HG03175 (cell line): ENCODE results near the gene NEK4.
"Not testable (repeated sequence)": the region's sequence is repeated elsewhere in the genome, so short reads cannot be mapped to it uniquely, and the experiment has no call there.

Source experiments
- ATAC-seq: cut with Tn5 transposase; IDR thresholded peaks from one replicate; pipeline ENCODE4 v1.9.1; 2021; ENCODE audit warnings: mild to moderate bottlenecking, moderate library complexity; ENCODE audit not compliant: unreplicated experiment

NEK4 gene

GRCh38 chr3:52779837-52780585 is 9.3 kb upstream of the NEK4 start:
- ATAC-seq: no peak

- peak; percentile 71 for ATAC-seq
Measured at GRCh38 chr3:52779011-52779836, 8.5 kb upstream of the NEK4 start.

DNA sequence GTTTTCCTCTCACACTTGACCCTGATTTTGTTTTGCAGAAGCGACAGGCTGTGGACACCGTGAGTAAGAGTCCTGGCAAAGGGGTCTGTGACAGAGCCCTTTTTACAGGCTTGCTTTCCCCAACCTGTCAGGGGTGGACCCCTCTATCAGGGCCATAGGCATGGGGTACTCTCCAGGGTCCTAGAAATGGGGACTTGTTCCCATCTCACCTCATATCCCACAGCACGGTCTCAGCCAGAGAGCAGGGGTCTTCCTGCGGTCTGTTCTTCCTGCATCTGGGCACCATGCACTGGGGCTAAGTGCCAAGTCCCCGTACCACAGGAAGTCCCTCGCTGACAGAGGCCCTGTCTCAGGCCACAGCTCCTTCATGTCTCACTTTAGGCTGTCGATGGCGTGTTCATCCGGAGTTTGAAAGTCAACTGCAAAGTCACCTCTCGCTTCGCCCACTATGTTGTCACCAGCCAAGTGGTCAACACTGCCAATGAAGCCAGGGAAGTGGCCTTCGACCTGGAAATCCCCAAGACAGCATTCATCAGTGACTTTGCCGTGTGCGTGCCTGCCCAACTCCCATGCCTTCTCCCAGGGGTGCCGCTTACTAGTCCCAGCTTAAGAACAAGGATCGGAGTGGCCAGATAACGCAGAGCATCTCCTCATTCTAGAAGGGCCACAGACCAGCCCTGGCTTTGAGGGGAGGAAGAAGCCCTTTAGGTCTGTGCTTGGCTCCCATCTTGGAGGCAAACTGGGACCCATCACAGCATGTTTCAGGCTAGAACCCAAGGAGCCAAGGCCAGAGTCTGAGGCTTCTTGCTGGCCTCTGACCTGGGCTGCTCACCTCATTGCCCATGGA is 7.4 kb upstream of the NEK4 start:
- no peak for ATAC-seq

GRCh38 chr3:52777127-52777958 is 6.6 kb upstream of the NEK4 start, which contains the start of gene ITIH1:
Gene ITIH1 (plus strand): TSS chr3:52777599. CDS start chr3:52777616, 17 bp downstream.
- ATAC-seq: no peak

- ATAC-seq: not testable (repeated sequence)
Measured at GRCh38 chr3:52776486-52776885, 5.7 kb upstream of the NEK4 start.

GRCh38 chr3:52775877-52776276 is 5.1 kb upstream of the NEK4 start:
- no peak for ATAC-seq

- ATAC-seq: no peak
Measured at GRCh38 chr3:52774901-52775864, 4.4 kb upstream of the NEK4 start.

DNA sequence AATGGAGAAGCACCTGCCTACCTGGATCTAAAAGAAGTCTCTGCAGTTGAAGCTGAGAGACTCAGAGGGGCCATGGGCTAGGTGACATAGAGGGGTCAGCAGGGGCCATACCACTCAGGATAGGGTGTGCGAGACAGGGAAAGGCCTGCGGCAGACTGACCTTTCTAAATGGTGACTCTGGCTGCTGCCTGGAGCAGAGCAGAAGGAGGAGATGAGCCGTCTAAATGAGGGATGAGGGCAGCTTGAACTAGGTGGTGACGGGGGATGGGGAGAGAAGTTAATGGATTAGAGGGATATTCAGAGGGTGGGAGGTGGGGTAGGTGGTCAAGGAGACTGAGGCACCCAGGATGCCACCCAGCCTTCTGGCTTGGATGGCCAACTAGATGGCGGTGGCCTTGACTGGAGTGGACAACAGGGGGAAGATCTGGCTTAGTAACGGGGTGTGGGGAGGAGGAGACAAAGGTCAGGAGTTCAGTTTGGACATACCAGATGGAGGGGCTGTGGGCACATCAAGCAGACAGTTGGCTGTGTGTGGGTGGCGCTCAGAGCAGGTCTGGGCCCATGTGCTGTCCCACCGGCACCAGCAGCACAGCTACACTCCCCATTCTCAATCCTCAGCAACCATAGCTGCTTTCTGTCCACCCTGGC is 3.5 kb upstream of the NEK4 start:
- no peak for ATAC-seq

- no peak for ATAC-seq
Measured at GRCh38 chr3:52773361-52774065, 2.8 kb upstream of the NEK4 start.

GRCh38 chr3:52771702-52772101 is 962 bp upstream of the NEK4 start:
- ATAC-seq: no peak

DNA sequence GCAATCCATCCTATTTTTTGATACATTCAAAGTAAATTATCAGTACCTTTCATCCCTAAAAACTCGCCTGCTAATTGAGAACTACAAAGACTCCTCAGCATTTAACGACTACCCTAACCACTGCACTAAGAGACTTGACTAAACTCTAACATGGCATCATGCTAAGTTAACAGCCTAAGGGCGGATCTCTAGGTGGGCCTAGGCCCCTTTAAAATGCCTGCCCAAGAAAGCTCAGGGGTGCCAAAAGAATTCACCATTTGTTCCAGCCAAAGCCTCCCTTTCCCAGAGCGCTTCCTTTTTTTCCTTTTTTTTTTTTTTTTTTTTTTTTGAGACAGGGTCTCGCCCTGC is 568 bp upstream of the NEK4 start:
- ATAC-seq: peak; percentile 14

DNA sequence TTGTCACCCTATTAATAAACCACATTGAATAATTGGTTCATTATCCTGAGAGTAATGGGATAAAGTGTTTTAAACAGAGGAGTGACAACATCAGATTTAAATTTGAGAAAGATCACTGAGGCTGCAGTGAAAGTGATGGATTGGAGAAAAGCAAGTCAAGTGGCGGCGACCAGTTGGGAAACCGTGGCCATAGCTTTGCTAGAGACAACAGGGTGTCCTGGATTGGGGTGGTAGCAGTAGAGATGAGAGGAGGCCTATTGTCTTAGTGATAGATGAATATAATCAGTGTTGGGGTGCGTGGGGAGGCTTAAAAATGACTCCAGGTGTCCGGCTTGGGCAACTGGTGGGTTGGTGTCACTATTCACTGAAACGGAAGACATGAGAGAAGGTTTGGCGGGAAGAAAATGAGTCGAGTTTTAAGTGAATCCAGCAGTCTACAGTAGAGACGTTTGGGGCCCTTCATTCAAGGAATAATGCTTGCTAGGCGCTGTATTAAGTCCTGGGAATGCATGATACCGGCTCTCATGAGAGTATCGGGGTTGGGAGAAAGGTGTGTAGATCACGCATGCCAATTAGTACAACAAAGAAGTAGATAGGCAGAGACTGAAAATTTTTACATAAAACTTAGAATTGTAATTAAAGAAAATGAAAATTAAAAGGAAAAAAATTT is 819 bp downstream of the NEK4 start:
- ATAC-seq: no peak

DNA sequence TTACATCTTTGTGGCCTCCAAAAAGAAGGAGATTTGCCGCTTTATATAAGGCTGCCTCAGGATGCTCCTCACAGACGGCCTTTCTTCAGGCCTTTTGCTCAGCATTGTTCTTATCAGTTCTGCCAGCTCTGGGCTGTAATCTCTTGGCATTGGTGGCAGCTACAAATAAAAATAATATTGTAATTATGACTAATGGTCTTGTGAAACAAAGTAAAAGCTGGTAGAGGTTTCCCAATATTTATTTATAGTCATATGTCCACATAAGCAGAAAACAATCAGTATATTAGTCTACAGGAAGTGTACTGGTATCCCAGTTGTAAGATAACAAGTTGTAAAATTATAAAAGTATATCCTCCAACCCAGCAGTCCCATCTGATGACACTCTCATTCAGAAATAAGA is 7.3 kb downstream of the NEK4 start:
- no peak for ATAC-seq

GRCh38 chr3:52756141-52756540 is 14.6 kb downstream of the NEK4 start:
- ATAC-seq: no peak

- no peak for ATAC-seq
Measured at GRCh38 chr3:52754373-52754772, 16.4 kb downstream of the NEK4 start.

DNA sequence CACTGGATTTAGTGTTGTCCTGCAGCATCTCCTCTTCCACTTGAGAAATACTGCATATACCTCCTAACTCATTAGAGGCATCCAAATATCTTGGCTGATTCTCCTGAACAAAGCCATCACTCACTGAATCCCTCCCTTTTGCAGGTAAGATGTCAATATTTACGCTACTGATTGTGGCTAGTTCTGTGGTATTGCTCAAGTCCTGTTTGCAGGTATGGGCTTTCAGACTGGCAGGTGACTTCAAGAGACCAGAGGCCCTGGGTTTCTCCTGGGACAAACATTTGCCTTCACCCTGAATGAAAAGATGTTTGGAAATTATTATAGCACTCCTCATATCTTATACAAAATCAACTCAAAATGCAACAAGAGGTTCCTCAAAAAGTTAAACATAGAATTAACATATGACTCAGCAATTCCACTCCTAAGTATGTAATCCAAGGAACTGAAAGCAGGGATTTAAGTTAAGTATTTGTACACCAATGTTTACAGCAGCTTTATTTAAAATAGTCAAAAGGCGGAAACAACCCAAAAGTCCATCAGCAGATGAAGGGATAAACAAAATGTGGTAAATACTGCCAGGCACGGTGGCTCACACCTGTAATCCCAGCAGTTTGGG is 18.6 kb downstream of the NEK4 start:
- ATAC-seq: no peak

DNA sequence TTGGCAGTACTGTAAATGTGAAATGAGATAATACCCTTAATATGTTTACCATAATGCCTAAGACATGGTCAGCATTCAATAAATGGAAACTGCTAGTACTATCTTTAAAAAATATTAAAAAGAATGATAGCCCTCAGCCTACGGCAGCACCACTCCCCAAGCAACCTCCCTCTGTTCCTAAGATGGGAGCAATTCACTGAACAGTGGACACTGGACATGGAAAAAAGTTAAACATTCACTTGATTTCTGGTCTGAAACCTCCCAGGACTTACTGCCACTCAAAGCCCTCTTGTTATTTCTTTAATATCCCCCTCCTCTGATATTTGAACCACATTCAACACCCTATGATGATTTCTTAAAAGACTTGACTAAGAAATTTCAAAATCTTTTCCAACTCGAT is 27.0 kb downstream of the NEK4 start:
- ATAC-seq: no peak
